IMR-90 (cell line): ENCODE data around the gene GPR180. TPM values are rescaled to one million over a fixed set of nuclear protein-coding genes. Genes with fewer than 3 reads are reported as not detected.

Experiments
- ATAC-seq: fragments of 200-7000 bp; cut with Tn5 transposase; 2 replicates; pipeline ENCODE4 v1.9.1; 2020; ENCODE audit warnings: low read depth, mild to moderate bottlenecking, moderate library complexity
- BruUV-seq: library from RNA; stranded (reverse); fragments of 400-500 nt; replicated peaks from 2 replicates; lab custom pipeline; 2021; lab: Mats Ljungman, UMichigan
- CTCF ChIA-PET: fragments of 300-600 bp; formaldehyde crosslinking; extraction: SDS; loops from one replicate; lab custom pipeline; 2021; ENCODE audit warnings: antibody characterized with exemption; lab: Yijun Ruan, JAX
- POLR2A ChIA-PET: fragments of 300-600 bp; sonication (Branson Sonifier 250); formaldehyde crosslinking; loops from one replicate; lab custom pipeline; 2022; ENCODE audit warnings: antibody characterized with exemption; ENCODE audit not compliant: unreplicated experiment; lab: Charles Lee
- DNase-seq: peaks from one replicate; pipeline ENCODE4 v3.0.0; 2013
- H2AFZ ChIP-seq: replicated peaks from 2 replicates; pipeline ENCODE3; 2013; ENCODE audit warnings: low read length, mild to moderate bottlenecking; ENCODE audit not compliant: poor library complexity
- H2AK5ac ChIP-seq: 2 replicates; pipeline ENCODE4 v1.6.1; 2013; ENCODE audit warnings: low read depth, low read length, inconsistent platforms
- H2AK9ac ChIP-seq: replicated peaks from 2 replicates; pipeline ENCODE3; 2013; ENCODE audit warnings: mild to moderate bottlenecking, low read depth, low read length, moderate library complexity; ENCODE audit not compliant: poor library complexity
- H2BK120ac ChIP-seq: 2 replicates; pipeline ENCODE4 v1.6.1; 2013; ENCODE audit warnings: low read depth, low read length, inconsistent platforms
- H2BK15ac ChIP-seq: 3 replicates; pipeline ENCODE4 v1.6.1; 2013; ENCODE audit warnings: low read depth, low read length, inconsistent platforms
- H2BK20ac ChIP-seq: 2 replicates; pipeline ENCODE4 v1.6.1; 2013; ENCODE audit warnings: low read depth, mild to moderate bottlenecking, inconsistent platforms, low read length, moderate library complexity
- H2BK5ac ChIP-seq: 2 replicates; pipeline ENCODE4 v1.6.1; 2013; ENCODE audit warnings: mild to moderate bottlenecking, low read depth, low read length, inconsistent platforms; ENCODE audit not compliant: poor library complexity, severe bottlenecking
- H3K14ac ChIP-seq: replicated peaks from 2 replicates; pipeline ENCODE4 v1.6.1; 2013; ENCODE audit warnings: low read depth, low read length, inconsistent platforms
- H3K18ac ChIP-seq: 2 replicates; pipeline ENCODE4 v1.6.1; 2013; ENCODE audit warnings: low read depth, low read length, control low read depth
- H3K23ac ChIP-seq: 2 replicates; pipeline ENCODE4 v1.6.1; 2013; ENCODE audit warnings: low read depth, low read length, inconsistent platforms
- H3K27ac ChIP-seq: 2 replicates; pipeline ENCODE4 v1.5.1; 2013; ENCODE audit warnings: mild to moderate bottlenecking, control low read depth, low read length; ENCODE audit not compliant: insufficient read depth
- H3K27me3 ChIP-seq: 2 replicates; pipeline ENCODE4 v1.6.1; 2013; ENCODE audit warnings: low read length; ENCODE audit not compliant: control insufficient read depth, insufficient read depth
- H3K36me3 ChIP-seq: 2 replicates; pipeline ENCODE4 v1.6.1; 2013; ENCODE audit warnings: low read length, mixed read lengths; ENCODE audit not compliant: control insufficient read depth, insufficient read depth
- H3K4ac ChIP-seq: 2 replicates; pipeline ENCODE4 v1.6.1; 2013; ENCODE audit warnings: low read depth, low read length, inconsistent platforms
- H3K4me1 ChIP-seq: 2 replicates; pipeline ENCODE4 v1.6.1; 2013; ENCODE audit warnings: low read length, mixed read lengths; ENCODE audit not compliant: control insufficient read depth, insufficient read depth
- H3K4me2 ChIP-seq: 2 replicates; pipeline ENCODE4 v1.6.1; 2013; ENCODE audit warnings: low read depth, mild to moderate bottlenecking, control low read depth, low read length, moderate library complexity
- H3K4me3 ChIP-seq: 2 replicates; pipeline ENCODE4 v1.5.1; 2013; ENCODE audit warnings: low read depth, mild to moderate bottlenecking, control low read depth, low read length, moderate library complexity; ENCODE audit not compliant: insufficient read depth
- H3K56ac ChIP-seq: 2 replicates; pipeline ENCODE4 v1.6.1; 2013; ENCODE audit warnings: low read length, inconsistent platforms; ENCODE audit not compliant: insufficient read depth; ENCODE audit errors: extremely low read depth
- H3K79me1 ChIP-seq, 2 experiments: 2 replicates each; pipeline ENCODE4 v1.6.1; 2013; ENCODE audit warnings: low read length in 2 of 2, inconsistent platforms in 1 of 2, low read depth in 1 of 2
- H3K9ac ChIP-seq: 2 replicates; pipeline ENCODE4 v1.6.1; 2013; ENCODE audit warnings: low read depth, low read length, control low read depth
- H3K9me1 ChIP-seq: 2 replicates; pipeline ENCODE4 v1.6.1; 2013; ENCODE audit warnings: low read length, inconsistent platforms; ENCODE audit not compliant: insufficient read depth
- H3K9me3 ChIP-seq: 2 replicates; pipeline ENCODE4 v1.6.1; 2013; ENCODE audit warnings: low read length; ENCODE audit not compliant: control insufficient read depth, insufficient read depth
- H4K20me1 ChIP-seq: 2 replicates; pipeline ENCODE4 v1.6.1; 2013; ENCODE audit warnings: low read length, inconsistent platforms; ENCODE audit not compliant: insufficient read depth
- H4K5ac ChIP-seq: 2 replicates; pipeline ENCODE4 v1.6.1; 2013; ENCODE audit warnings: mild to moderate bottlenecking, low read depth, low read length, control low read depth
- H4K8ac ChIP-seq, 2 experiments: 2 replicates each; pipeline ENCODE4 v1.6.1; 2013; ENCODE audit warnings: low read depth in 2 of 2, low read length in 2 of 2, control low read depth in 1 of 2, inconsistent platforms in 1 of 2
- H4K91ac ChIP-seq: 2 replicates; pipeline ENCODE4 v1.6.1; 2013; ENCODE audit warnings: low read depth, low read length, inconsistent platforms; ENCODE audit not compliant: insufficient read depth
- BHLHE40 ChIP-seq: fragments of 150-350 bp; IDR thresholded peaks from 2 replicates; pipeline ENCODE4 v1.6.1; 2016; ENCODE audit warnings: mild to moderate bottlenecking, low read depth, low read length
- CTCF ChIP-seq: conservative IDR thresholded peaks from 2 replicates; pipeline ENCODE4 v1.5.1; 2012; ENCODE audit warnings: mild to moderate bottlenecking, low read depth, low read length, improper control_type of control experiment
- FOS ChIP-seq: fragments of 150-350 bp; IDR thresholded peaks from 2 replicates; pipeline ENCODE4 v1.6.1; 2016; ENCODE audit warnings: low read depth, low read length
- MAFK ChIP-seq: IDR thresholded peaks from 2 replicates; pipeline ENCODE4 v1.6.1; 2012; ENCODE audit warnings: low read depth, low read length, improper control_type of control experiment
- POLR2A ChIP-seq: IDR thresholded peaks from 2 replicates; pipeline ENCODE4 v1.6.1; 2012; ENCODE audit warnings: mild to moderate bottlenecking, low read depth, low read length
- RAD21 ChIP-seq: IDR thresholded peaks from 2 replicates; pipeline ENCODE4 v1.6.1; 2012; ENCODE audit warnings: low read length, improper control_type of control experiment
- RFX5 ChIP-seq: IDR thresholded peaks from 2 replicates; pipeline ENCODE4 v1.8.0; 2012; ENCODE audit warnings: low read depth, mild to moderate bottlenecking, low read length, moderate library complexity
- WGBS, 2 experiments: methylation state at CpG; one replicate each; pipeline versions ENCODE4 v1.1.5 to v1.1.7; 2013; ENCODE audit warnings: missing lambda C conversion rate in 2 of 2; ENCODE audit not compliant: insufficient read length in 1 of 2; ENCODE audit errors: extremely low coverage in 2 of 2; 5-methylcytosine and 5-hydroxymethylcytosine counted together
- dilution Hi-C: fragments of 300-500 bp; cut with HindIII; formaldehyde crosslinking; loops from one replicate; pipeline ENCODE4 v1.14.3; 2018; ENCODE audit warnings: low sequenced_read_pairs; ENCODE audit not compliant: unreplicated experiment
- in situ Hi-C: fragments of 300-500 bp; cut with MboI; formaldehyde crosslinking; loops from 3 replicates; pipeline ENCODE4 v1.14.3; 2019; ENCODE audit warnings: low sequenced_read_pairs, inconsistent platforms, mixed read lengths
- intact Hi-C: fragments of 100-400 bp; cut with micrococcal nuclease; formaldehyde crosslinking; loops from 2 replicates; pipeline ENCODE4 v1.10.0; 2022
- polyA plus RNA-seq, 3 experiments: library from polyadenylated mRNA; depleted of rRNA; stranded (reverse); fragments of >200 nt; gene quantifications; 2 replicates each; pipeline ENCODE4 v1.2.3, GENCODE V29; 2012; ENCODE audit warnings: low replicate concordance in 1 of 3
- total RNA-seq: library from RNA; depleted of rRNA; stranded (reverse); fragments of >200 nt; gene quantifications from 2 replicates; pipeline ENCODE4 v1.2.3, GENCODE V29; 2012

The GPR180 gene
- total and polyA plus RNA-seq, 2 of the 4 experiments (the other 2 are of a cell fraction): 2.8 to 10.8 TPM

- Histone ChIP-seq H3K36me3 (peaks cover 13% of the 10 kb centered on the region), H2BK15ac (no peak overlapping the region), H3K18ac (no peak overlapping the region), H4K8ac (no peak overlapping the region), H2AK9ac (no peak overlapping the region), H3K4me1 (no peaks in the 10 kb centered on the region), H3K79me1 (peaks cover 19 to 25% of the 10 kb centered on the region in 2 experiments), H3K4me3 (no peak overlapping the region), H4K91ac (no peak overlapping the region), H3K4ac (no peak overlapping the region), H3K23ac (no peak overlapping the region), H3K27me3 (no peaks in the 10 kb centered on the region), H3K56ac (no peak overlapping the region), H4K20me1 (0 out of 2 replicates have a peak, but pooled peaks cover 3% of the 10 kb centered on the region), H3K14ac (no peak overlapping the region), H2AK5ac (no peak overlapping the region), H3K27ac (no peak overlapping the region), H4K5ac (no peak overlapping the region), H2BK20ac (no peak overlapping the region), H3K9ac (no peak overlapping the region), H3K9me3 (no peaks in the 10 kb centered on the region), H3K9me1 (peaks cover 2% of the 10 kb centered on the region; the same call in 1 of the 2 replicates), H2BK5ac (no peak overlapping the region), H2AFZ (no peak overlapping the region), H3K4me2 (no peak overlapping the region), H2BK120ac (no peak overlapping the region)
- ChIA-PET POLR2A (no interaction called here), CTCF (no interaction called here)
- dilution Hi-C loops: no loop called here
- no TSS peak for BruUV-seq
- no peak for ATAC-seq
- intact Hi-C loops: no loop called here
- DNase-seq: no peak
- in situ Hi-C loops: loop anchor here (5.0 to 25.0 kb wide), 2 partner anchors 175 to 1375 kb away; partner anchors contain the start of gene GPC6
- no peak for TF ChIP-seq RAD21
- no peak for TF ChIP-seq FOS
- no peak for TF ChIP-seq BHLHE40
- no peak for TF ChIP-seq RFX5
- no peak for TF ChIP-seq CTCF
- TF ChIP-seq POLR2A: no peak
- TF ChIP-seq MAFK: no peak
- 83% methylated on average over 3 of the region's 4 CpGs; no CpG with 5 or more reads in 1 of the 2 experiments for WGBS, 2 experiments
These were observed 10.4 kb downstream of the GPR180 start for GRCh38 chr13:94612050-94612449.
